NCI-H2227 treated with DMSO at 0.1 percent for 48 hours (cell line): ENCODE data around the gene OR6C76.

Source experiments
- DNase-seq: peaks from one replicate; lab custom pipeline; 2025; lab: John Stamatoyannopoulos, UW

Gene OR6C76

DNA sequence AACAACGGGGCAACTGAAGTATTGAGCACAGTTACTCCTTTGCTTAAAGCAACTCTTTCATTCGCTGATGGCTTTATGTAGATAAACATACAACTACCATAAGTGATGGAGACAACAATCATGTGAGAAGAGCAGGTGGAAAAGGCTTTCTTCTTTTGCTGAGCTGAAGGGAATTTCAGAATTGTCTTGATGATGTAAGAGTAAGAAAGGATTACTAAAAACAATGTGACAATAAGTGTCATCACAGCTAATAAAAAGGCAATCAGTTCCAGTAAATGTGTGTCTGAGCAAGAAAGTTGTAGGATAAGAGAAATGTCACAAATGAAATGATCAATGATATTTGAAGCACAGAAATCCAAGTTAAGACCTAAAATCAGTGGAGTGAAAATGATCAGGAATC is 43.2 kb downstream of the OR6C76 start:
- no peak for DNase-seq

DNA sequence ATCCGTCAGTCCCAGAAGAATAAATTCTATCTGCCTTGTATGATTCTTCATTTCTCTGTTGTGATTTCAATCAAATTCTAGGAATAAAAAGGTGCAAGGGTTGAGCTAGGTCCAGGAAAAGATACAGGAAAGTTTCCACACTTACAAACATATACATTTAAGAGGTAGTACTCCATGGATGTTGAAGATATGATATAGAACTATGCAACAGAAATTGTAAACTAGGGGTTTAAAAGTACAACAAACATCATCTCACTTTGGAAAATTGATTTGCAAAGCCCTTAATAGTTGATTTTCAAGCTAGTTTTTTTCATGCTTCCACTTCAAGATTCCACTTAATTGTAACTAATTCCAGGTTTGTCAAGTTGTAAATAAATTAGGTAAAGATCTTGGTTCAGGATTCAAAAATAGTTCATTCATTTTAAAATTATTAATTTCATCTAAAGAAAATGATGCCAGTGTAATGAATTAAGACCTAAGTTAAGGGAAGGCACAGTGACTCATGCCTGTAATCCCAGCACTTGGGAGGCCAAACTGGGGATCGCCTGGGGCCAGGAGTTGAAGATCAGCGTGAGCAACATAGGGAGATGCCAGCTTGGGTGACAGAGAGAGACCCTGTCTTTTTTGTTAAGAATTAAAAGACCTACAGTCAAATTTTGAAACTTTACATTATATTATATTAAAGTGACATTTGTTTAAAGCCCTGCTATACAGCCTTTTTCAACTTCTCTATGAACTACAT is 44.2 kb downstream of the OR6C76 start, which contains the start of gene OR6C70:
TSS of gene OR6C70 (minus strand) at position 51 of the 742 bp plus-strand sequence. CDS start at position 51, 0 bp downstream.
- no peak for DNase-seq

DNA sequence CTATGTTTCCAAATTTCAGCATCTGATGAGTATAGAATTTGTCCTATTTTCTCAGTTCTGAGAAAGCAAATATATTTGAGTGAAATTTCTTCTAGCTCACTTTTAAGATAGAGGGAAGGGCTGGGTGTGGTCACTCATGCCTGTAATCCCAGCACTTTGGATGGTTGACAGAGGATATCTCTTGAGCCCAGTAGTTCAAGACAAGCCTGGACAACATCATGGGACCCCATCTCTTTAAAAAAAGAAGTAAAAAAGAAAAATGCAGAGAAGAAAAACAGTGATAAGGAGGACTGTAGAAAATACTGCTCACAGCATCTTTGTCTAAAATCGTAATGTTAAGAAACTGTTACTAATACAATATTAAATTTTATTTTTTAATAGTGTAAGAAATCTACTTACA is 46.2 kb downstream of the OR6C76 start:
- DNase-seq: no peak
